Pancreas (tissue), 10 donors: Measurements from ENCODE around the gene NUDT4. TPM values are rescaled to one million over a fixed set of nuclear protein-coding genes. Genes with fewer than 3 reads are reported as not detected.

Experiments
- ATAC-seq, 4 donors: fragments of 200-7000 bp; cut with Tn5 transposase; one replicate each; pipeline versions ENCODE4 v1.8.0 to v1.9.1; 2020; ENCODE audit warnings: mild to moderate bottlenecking in 4 of 4, moderate library complexity in 4 of 4
- DNase-seq, 6 donors: peaks; one replicate each; pipeline ENCODE4 v3.0.0-alpha.2; 2020
- FAIRE-seq: peaks from 2 replicates; lab custom pipeline; 2012; peaks lifted over from hg19 to GRCh38; lab: Jason Lieb, UNC
- H3K27ac ChIP-seq, 4 donors: fragments of 200-600 bp; sonication (generic); 1 replicate in 3 of 4; 2 replicates in 1 of 4; pipeline versions ENCODE4 v1.5.0 to v1.8.0; 2020
- H3K27me3 ChIP-seq, 4 donors: fragments of 200-600 bp; one replicate each; pipeline ENCODE4 v1.8.0; 2021
- H3K36me3 ChIP-seq, 3 donors: fragments of 200-600 bp; sonication (generic) in 1 of 3; one replicate each; pipeline versions ENCODE4 v1.5.0 to v1.8.0; 2020 to 2021
- H3K4me1 ChIP-seq, 3 donors: fragments of 200-600 bp; one replicate each; pipeline ENCODE4 v1.8.0; 2021
- H3K4me3 ChIP-seq, 4 donors: fragments of 200-600 bp; sonication (generic) in 2 of 4; one replicate each; pipeline versions ENCODE4 v1.5.0 to v1.8.0; 2020 to 2021
- H3K9me3 ChIP-seq, 4 donors: fragments of 200-600 bp; one replicate each; pipeline ENCODE4 v1.8.0; 2021
- WGBS, 2 donors: extraction: QIAGEN DNeasy Blood & Tissue Kit; methylation state at CpG; one replicate each; pipeline ENCODE4 v1.1.7; 2013; 5-methylcytosine and 5-hydroxymethylcytosine counted together
- intact Hi-C, 3 donors: fragments of 100-400 bp; cut with DNase I; formaldehyde crosslinking; loops; one replicate each; pipeline versions ENCODE4 v1.11.1 to v1.14.2; 2022
- polyA plus RNA-seq, 2 donors: library from polyadenylated mRNA; stranded (reverse); fragments of 200-250 nt; gene quantifications; one replicate each; pipeline ENCODE4 v1.2.3, GENCODE V29; 2013
- total RNA-seq, 6 donors: library from RNA; stranded (reverse); fragmentation: NEBNext Ultra II Directional in 4 of 6; extraction: Animal tissue kit (Norgen Biotek cat#: 25700) in 4 of 6; gene quantifications; one replicate each; pipeline versions ENCODE4 v1.2.1 to v1.2.4, GENCODE V29; 2021 to 2023
- TF ChIP-seq, protein P1 (sequence below), 4 donors: fragments of 200-600 bp; sonication (generic) in 3 of 4; IDR thresholded peaks; one replicate each; pipeline versions ENCODE4 v1.5.0 to v1.8.0; 2021; ENCODE audit warnings: antibody characterized with exemption in 4 of 4
- donor health status: healthy with polysubstance abuse.
- donor health status: DM: no; HTN: no; CAD: no; lungs with moderate emphysema.
- donor health status: DM: no; HTN: no; CAD: no.
- donor health status: control.
- donor health status: control.
- donor health status: Bipolar disorder and iron deficiency.
- donor health status: DM: yes; HTN: yes; CAD: no.
- donor health status: DM: no; HTN: no; CAD: no.
- donor health status: DM: no; HTN: no; CAD: no.
- donor health status: DM: yes; HTN: yes; CAD: no.

Gene NUDT4
- total and polyA plus RNA-seq, 8 donors = 16.0 to 77.5 (median 45.5) TPM

DNA sequence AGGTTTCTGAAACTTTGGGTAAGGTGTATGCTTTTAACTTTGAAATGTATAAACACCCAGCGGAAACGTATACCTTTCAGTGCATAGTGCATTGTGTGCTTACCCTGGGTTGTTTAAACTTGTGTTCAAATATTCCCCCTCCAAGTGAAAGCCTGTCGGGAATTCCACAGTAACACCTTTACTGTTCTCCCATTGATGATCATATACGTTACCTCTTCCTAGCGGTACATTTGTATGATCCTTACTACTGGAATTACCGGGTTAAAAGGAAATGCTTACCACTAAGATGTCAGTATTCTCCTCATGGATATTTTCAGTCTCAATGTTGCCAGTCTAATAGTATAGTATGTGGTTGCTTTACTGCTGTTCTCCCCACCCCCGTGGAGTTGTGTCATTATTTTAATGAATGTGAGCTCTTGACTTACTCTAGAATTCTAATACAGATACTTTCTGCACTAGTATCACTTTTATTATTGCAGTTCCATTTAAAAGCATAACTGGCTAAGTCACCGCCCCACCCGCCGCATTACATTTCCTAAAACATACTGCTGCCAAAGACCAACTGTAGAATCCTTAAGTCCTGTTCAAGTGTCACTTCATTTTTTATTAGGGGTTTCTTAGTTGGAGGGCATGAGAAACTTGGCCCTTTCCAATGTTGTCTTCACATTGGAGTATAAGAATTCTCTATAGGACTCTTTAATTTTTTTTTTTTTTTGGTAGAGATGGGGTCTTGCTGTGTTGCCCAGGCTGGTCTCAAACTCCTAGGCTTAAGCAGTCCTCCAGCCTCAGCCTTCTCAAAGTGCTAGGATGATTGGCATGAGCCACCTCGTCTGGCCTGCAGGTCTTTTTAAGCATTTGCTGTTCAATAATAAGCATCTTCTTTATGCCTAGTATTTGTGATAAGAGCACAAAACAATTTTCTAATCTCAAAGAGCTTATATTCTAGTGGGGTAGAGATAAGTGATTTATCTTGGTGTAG is 24.9 kb downstream of the NUDT4 start:
- no peaks in the 10 kb centered on the region for H3K27me3 ChIP-seq
- FAIRE-seq (no peak), ATAC-seq (no peak), DNase-seq (no peak)
- H3K36me3 ChIP-seq = no peaks in the 10 kb centered on the region
- WGBS, 2 donors = 89% methylated on average over 11 of the region's 11 CpGs
- H3K9me3 ChIP-seq = no peaks in the 10 kb centered on the region
- intact Hi-C loops = no loop called here
- H3K27ac ChIP-seq = no peak overlapping the region
- TF ChIP-seq, protein P1, sequence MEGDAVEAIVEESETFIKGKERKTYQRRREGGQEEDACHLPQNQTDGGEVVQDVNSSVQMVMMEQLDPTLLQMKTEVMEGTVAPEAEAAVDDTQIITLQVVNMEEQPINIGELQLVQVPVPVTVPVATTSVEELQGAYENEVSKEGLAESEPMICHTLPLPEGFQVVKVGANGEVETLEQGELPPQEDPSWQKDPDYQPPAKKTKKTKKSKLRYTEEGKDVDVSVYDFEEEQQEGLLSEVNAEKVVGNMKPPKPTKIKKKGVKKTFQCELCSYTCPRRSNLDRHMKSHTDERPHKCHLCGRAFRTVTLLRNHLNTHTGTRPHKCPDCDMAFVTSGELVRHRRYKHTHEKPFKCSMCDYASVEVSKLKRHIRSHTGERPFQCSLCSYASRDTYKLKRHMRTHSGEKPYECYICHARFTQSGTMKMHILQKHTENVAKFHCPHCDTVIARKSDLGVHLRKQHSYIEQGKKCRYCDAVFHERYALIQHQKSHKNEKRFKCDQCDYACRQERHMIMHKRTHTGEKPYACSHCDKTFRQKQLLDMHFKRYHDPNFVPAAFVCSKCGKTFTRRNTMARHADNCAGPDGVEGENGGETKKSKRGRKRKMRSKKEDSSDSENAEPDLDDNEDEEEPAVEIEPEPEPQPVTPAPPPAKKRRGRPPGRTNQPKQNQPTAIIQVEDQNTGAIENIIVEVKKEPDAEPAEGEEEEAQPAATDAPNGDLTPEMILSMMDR (IDR thresholded peaks at IDR 0.05) = no peak
- H3K4me3 ChIP-seq = no peak overlapping the region
- peaks cover 0 to 8% (median 0%) of the 10 kb centered on the region in 3 donors for H3K4me1 ChIP-seq

DNA sequence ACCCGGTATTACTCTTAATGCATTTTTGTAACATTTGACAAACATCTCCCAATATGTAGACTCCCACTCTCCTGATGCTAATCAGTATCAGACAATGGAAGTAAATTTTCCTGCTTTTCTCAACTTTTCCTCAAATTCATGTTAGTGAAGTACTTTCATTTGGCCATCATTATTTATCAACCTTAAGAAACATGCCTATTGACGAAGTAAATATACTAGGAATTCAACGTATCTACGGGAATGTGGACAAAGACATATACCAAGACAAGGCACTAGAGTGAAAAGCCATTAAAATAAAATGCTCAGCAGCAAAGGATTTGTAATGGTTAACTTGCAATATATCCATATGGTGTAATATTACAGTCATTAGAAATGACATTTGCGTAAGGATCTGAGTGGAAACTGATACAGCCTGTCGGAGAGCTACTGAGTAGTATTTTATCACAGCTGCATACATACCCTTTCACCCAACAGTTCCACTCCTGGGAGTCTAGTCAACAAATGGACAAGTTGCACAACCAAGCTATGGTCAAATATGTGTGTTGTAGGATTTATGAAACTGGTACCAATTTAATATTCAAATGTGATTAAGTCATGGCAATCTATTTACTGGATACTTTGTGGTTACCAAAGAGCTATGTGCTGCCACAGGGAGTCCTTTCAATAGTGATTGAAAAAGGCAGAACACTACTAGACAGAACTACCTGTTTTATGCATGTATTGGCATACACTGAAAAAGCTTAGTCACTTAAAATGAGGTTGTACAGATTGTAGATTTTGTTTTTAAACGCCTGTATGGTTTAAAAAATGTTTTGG is 26.5 kb downstream of the NUDT4 start:
- DNase-seq (no peak), ATAC-seq (peak in 1 of 4 donors; percentile 11), FAIRE-seq (no peak)
- H3K27ac ChIP-seq = no peak overlapping the region
- WGBS, 2 donors = 71 to 76% methylated on average over 7 of the region's 7 CpGs
- H3K27me3 ChIP-seq = no peaks in the 10 kb centered on the region
- intact Hi-C loops = no loop called here
- H3K4me1 ChIP-seq = peaks cover 0 to 8% (median 0%) of the 10 kb centered on the region in 3 donors
- TF ChIP-seq, protein P1 (IDR thresholded peaks at IDR 0.05) = no peak
- H3K4me3 ChIP-seq = no peak overlapping the region
- H3K36me3 ChIP-seq = no peaks in the 10 kb centered on the region
- no peaks in the 10 kb centered on the region for H3K9me3 ChIP-seq

- 74 to 77% methylated on average over 6 of the region's 6 CpGs for WGBS, 2 donors
- Histone ChIP-seq H3K9me3 (no peaks in the 10 kb centered on the region), H3K27me3 (no peaks in the 10 kb centered on the region), H3K4me3 (no peak overlapping the region), H3K4me1 (peaks cover 0 to 8% (median 0%) of the 10 kb centered on the region in 3 donors), H3K27ac (no peak overlapping the region), H3K36me3 (no peaks in the 10 kb centered on the region)
- intact Hi-C loops = no loop called here
- DNase-seq (no peak), ATAC-seq (peak in 1 of 4 donors; percentile 15), FAIRE-seq (no peak)
- TF ChIP-seq, protein P1 (IDR thresholded peaks at IDR 0.05) = no peak
Measured at GRCh38 chr12:93404961-93405849, 27.5 kb downstream of the NUDT4 start.

DNA sequence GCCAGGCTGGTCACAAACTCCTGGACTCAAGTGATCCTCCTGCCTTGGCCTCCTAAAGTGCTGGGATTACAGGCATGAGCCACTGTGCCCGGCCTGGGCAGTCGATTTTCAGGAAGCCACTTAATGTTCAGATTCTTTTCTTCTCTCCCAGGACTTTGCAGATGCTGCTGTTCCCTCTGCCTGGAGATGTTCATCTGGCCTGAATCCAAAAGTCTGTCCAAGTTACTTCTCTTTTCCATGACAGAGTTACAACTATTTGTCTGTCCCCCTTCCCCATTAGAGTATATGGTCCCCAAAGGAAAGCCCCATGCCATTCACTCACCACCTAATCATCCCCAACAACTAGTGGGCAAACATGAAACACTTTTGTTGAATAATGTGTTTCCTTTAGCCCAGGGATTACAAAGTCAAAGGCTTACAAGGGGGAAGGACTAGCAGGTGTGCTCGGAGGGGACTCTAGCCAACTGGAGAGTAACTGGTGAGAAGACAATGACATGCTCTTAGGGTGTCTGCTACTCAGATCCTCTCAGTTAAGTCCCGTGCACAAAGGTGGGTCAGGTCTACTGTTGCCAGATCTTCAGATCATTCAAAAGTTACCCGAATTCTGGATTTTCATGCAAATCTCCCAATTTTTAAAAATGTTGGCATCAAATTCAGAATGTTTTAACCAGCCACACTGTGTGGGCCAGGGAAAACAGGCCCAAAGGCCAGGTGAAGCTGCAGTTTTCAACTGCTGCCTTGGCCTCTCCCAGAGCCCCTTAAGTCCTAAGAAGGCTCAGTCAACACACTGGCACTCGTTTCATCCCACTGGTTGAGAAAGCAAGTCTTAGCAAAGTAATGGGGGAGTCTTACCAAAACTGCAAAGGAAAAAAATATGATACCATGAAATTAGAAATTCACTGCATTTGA is 29.6 kb downstream of the NUDT4 start:
- 86 to 91% methylated on average over 6 of the region's 6 CpGs for WGBS, 2 donors
- no peak overlapping the region for H3K4me3 ChIP-seq
- no peaks in the 10 kb centered on the region for H3K36me3 ChIP-seq
- DNase-seq = no peak
- ATAC-seq = peak in 1 of 4 donors; percentile 7
- FAIRE-seq = no peak
- TF ChIP-seq, protein P1 (IDR thresholded peaks at IDR 0.05) = no peak
- H3K27ac ChIP-seq = no peak overlapping the region
- intact Hi-C loops = no loop called here
- peaks cover 0 to 19% (median 4%) of the 10 kb centered on the region in 3 donors for H3K4me1 ChIP-seq
- H3K27me3 ChIP-seq = no peaks in the 10 kb centered on the region
- H3K9me3 ChIP-seq = no peaks in the 10 kb centered on the region
